HL-60 (cell line): ENCODE data around the gene PMP22.

ENCODE experiments used
- DNase-seq, 2 experiments: peaks; one replicate each; pipeline ENCODE4 v3.0.0-alpha.2; 2010 to 2020; ENCODE audit warnings: low read depth in 1 of 2, low spot score in 1 of 2
- H3K27ac ChIP-seq: fragments of 250-450 bp; sonication (Bioruptor Pico); replicated peaks from 2 replicates; pipeline ENCODE4 v1.5.1; 2020; ENCODE audit warnings: mild to moderate bottlenecking, moderate library complexity
- H3K27me3 ChIP-seq: fragments of 250-450 bp; sonication (Bioruptor Pico); 2 replicates; pipeline ENCODE4 v1.5.1; 2021; ENCODE audit warnings: mild to moderate bottlenecking, moderate library complexity; ENCODE audit not compliant: insufficient read depth, poor library complexity, severe bottlenecking
- H3K4me3 ChIP-seq: replicated peaks from 2 replicates; pipeline ENCODE4 v1.5.1; 2011; ENCODE audit warnings: mild to moderate bottlenecking, control low read depth, low read length; ENCODE audit not compliant: insufficient read depth
- GABPA ChIP-seq: IDR thresholded peaks from 2 replicates; pipeline ENCODE4 v1.6.1; 2012; ENCODE audit warnings: low read depth
- POLR2AphosphoS5 ChIP-seq: IDR thresholded peaks from 2 replicates; pipeline ENCODE4 v1.6.1; 2012; ENCODE audit warnings: low read depth
- SPI1 ChIP-seq: IDR thresholded peaks from 2 replicates; pipeline ENCODE4 v1.6.1; 2012; ENCODE audit warnings: low read depth, mild to moderate bottlenecking, borderline replicate concordance
- TF ChIP-seq, protein P1 (sequence below): IDR thresholded peaks from 2 replicates; pipeline ENCODE4 v1.6.1; 2012; ENCODE audit warnings: low read depth; ENCODE audit not compliant: insufficient replicate concordance
- TF ChIP-seq, protein P2 (sequence below): IDR thresholded peaks from one replicate; pipeline ENCODE4 v1.5.1; 2011; ENCODE audit warnings: low read length, control low read depth, inconsistent platforms; ENCODE audit not compliant: insufficient read depth

Gene PMP22

DNA sequence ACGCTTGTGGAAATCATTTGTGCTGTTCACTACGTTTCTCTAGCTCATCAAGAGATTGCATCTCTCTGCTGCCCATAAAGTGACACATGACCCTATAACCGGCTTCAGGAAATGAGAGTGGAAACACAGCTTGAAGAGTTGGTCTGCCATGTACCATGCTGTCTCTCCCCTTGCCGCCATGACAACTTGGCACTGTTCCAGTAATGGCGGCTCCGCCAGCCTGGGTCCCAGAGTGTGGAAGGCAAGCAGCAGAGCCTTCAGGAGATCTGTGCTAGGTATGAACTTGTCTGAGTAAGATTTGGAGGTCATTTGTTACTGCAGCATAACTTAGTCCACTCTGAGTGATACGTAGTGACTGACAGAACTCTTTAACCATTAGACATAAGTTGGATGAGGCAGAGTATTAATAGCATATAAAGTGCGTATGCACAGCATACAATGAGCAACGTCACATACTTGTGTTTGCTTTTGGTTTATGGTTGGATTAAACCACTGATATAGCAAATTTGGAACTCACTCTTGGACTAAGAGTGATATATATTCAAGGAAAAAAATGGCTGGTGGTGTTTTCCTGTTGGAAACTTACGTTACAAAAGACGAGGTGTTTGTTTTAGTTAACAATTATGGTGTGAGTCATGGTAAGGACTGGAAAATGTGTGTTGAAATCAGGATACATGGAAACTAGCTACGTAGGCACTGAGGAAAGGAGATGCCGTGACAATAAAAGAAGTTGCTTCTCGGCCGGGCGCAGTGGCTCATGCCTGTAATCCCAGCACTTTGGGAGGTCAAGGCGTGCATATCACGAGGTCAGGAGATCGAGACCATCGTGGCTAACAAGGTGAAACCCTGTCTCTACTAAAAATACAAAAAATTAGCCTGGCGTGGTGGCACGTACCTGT is 24.4 kb upstream of the PMP22 start:
- no peak for DNase-seq
- Histone ChIP-seq H3K4me3 (no peak overlapping the region), H3K27ac (no peak overlapping the region), H3K27me3 (no peaks in the 10 kb centered on the region)
- TF ChIP-seq POLR2AphosphoS5 (no peak), SPI1 (no peak), GABPA (no peak)
- TF ChIP-seq, protein P1, sequence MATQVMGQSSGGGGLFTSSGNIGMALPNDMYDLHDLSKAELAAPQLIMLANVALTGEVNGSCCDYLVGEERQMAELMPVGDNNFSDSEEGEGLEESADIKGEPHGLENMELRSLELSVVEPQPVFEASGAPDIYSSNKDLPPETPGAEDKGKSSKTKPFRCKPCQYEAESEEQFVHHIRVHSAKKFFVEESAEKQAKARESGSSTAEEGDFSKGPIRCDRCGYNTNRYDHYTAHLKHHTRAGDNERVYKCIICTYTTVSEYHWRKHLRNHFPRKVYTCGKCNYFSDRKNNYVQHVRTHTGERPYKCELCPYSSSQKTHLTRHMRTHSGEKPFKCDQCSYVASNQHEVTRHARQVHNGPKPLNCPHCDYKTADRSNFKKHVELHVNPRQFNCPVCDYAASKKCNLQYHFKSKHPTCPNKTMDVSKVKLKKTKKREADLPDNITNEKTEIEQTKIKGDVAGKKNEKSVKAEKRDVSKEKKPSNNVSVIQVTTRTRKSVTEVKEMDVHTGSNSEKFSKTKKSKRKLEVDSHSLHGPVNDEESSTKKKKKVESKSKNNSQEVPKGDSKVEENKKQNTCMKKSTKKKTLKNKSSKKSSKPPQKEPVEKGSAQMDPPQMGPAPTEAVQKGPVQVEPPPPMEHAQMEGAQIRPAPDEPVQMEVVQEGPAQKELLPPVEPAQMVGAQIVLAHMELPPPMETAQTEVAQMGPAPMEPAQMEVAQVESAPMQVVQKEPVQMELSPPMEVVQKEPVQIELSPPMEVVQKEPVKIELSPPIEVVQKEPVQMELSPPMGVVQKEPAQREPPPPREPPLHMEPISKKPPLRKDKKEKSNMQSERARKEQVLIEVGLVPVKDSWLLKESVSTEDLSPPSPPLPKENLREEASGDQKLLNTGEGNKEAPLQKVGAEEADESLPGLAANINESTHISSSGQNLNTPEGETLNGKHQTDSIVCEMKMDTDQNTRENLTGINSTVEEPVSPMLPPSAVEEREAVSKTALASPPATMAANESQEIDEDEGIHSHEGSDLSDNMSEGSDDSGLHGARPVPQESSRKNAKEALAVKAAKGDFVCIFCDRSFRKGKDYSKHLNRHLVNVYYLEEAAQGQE, result no peak
- TF ChIP-seq, protein P2, sequence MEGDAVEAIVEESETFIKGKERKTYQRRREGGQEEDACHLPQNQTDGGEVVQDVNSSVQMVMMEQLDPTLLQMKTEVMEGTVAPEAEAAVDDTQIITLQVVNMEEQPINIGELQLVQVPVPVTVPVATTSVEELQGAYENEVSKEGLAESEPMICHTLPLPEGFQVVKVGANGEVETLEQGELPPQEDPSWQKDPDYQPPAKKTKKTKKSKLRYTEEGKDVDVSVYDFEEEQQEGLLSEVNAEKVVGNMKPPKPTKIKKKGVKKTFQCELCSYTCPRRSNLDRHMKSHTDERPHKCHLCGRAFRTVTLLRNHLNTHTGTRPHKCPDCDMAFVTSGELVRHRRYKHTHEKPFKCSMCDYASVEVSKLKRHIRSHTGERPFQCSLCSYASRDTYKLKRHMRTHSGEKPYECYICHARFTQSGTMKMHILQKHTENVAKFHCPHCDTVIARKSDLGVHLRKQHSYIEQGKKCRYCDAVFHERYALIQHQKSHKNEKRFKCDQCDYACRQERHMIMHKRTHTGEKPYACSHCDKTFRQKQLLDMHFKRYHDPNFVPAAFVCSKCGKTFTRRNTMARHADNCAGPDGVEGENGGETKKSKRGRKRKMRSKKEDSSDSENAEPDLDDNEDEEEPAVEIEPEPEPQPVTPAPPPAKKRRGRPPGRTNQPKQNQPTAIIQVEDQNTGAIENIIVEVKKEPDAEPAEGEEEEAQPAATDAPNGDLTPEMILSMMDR, result no peak

DNA sequence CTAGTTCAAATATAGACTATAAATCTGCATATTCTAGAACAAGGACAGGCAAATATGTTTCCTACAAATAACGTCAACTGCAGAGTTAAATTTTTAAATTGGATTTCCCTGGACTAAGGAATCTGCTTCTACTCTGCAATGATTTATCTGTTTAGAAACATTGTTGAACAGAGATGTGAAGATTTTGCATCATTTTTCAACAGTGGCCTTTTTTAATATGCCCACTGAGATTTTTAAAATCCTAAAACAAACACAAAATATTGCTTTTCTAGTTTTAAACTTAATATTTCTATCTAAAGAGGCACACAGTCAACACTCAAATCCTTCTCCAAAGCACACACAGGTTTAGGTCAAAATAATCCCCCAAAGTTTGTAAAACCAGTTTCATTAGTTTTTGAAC is 23.7 kb upstream of the PMP22 start:
- TF ChIP-seq, protein P2, result no peak
- TF ChIP-seq POLR2AphosphoS5 (no peak), GABPA (no peak), SPI1 (no peak)
- TF ChIP-seq, protein P1, result no peak
- no peak for DNase-seq
- Histone ChIP-seq H3K27me3 (no peaks in the 10 kb centered on the region), H3K4me3 (no peak overlapping the region), H3K27ac (no peak overlapping the region)

DNA sequence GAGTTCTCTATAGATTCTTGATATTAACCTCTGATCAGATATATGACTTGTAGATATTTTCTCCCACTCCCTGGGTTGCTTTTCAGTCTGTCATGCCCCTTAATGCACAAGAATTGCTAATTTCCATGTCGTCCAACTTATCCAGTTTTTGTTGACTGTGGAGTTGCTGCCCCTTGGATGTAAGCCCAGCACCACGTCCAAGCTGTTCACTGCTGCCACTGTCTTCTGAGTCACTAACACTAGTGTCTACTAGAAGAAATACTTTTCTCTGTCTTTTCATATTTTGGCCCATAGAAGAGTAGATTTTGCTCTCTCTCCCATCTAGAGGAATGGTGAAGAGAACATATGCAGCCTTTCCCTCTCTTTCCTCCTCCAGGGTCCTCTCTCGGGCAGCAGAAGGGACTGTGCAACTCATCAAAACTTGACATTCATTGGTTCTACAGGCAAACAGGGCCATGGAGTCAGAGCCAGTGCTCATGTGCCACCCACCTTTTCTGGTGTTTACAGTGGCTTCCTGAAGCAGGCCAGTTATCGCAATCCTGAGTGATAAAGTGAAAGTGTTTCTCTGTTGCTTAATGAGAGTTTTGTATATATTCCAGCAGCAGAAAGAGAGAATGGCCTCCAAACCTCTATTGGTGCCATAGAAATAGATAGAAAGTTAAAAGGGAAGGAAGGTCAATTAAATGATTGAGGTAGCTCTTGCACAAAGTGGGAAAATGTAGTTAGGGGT is 22.6 kb upstream of the PMP22 start:
- TF ChIP-seq, protein P1, result no peak
- DNase-seq, result no peak

More for the DNA sequence above, 22.6 kb upstream of the PMP22 start:
- no peaks in the 10 kb centered on the region for H3K27me3 ChIP-seq
- no peak overlapping the region for H3K27ac ChIP-seq
- no peak overlapping the region for H3K4me3 ChIP-seq
